Embryonic facial prominence (tissue), 1 donor: ENCODE measurements around the gene GNAL.
"Not testable (repeated sequence)": the region's sequence is repeated elsewhere in the genome, so short reads cannot be mapped to it uniquely, and the experiment has no call there.

ENCODE experiments used
- DNase-seq: peaks from one replicate; pipeline ENCODE4 v3.0.0-alpha.2; 2016; ENCODE audit errors: extremely low spot score

GNAL gene

DNA sequence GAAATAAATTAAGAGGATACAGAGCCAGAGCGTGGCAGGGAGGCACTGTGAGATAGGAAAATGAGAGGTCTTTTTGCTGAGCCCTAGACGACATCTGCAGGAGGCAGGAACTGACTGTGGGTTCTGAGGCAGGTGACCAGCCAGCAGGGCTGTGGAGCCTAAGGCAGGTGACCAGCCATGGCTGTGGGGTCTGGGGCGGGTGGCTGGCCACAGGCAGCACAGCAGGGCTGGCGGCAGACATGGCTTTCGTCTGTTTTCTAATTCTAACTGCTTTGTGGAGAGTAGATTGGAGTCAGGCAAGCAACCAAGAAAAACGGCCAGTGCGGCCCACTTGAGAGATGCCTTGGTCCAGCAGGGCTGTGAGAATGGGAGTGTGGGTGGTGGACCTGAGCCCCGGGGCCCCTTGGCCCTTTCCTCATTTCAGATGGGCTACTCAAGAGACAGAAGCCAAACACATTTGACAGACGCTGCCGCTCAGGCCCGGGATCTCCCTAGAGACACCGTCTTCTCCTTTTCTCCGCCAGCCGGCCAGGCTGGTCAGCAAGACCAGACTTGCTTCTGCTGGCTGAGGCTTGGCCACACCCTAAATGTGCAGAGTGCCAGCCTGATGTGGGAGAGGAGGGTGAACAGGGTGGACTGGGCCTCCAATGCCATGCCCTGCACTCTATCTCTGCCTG lies 19.7 kb upstream of the GNAL start:
- no peak for DNase-seq

- DNase-seq = no peak
Observed at GRCh38 chr18:11669948-11670275, 19.2 kb upstream of the GNAL start.

DNA sequence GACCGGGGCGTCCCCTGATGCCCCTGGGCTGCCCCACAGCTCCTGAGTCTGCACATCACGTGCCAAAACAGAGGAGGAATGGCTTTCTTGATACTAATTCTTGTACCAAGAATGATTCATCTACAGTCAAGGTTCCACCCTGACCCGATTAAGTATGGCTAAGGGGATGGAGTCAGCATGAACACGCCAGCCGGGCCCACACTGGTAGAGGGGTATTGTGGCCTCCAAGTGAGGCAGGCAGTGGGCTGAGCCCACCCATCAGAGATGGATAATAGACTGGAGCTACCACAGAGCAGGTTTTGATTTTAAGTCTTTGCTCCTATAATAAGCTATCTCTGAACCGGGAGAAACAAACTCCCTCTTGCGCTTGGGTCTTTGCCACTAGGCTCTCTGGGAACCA lies 17.9 kb upstream of the GNAL start:
- no peak for DNase-seq

DNA sequence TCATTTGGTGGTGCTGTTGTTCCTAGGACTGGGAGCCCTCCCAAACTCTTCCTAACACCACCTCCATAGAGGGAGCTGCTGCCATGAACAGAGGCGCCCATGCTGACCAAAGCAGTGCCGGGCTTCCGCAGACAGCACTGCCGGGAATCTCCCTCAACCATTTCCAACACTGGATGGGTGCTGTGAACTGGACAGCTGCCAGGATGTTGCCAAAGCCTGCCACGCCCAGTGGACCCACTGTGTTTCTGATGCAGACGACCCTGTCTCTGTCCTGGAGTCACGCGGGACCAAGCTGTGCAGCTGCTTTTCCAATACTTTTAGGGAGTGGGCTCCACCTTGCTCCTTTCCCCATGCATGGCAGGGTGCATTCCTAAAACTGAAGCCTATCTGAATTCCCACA lies 16.9 kb upstream of the GNAL start:
- no peak for DNase-seq

- DNase-seq = no peak
Observed at GRCh38 chr18:11672846-11673454, 16.1 kb upstream of the GNAL start.

GRCh38 chr18:11673560-11673959 lies 15.5 kb upstream of the GNAL start:
- DNase-seq = no peak

GRCh38 chr18:11674119-11674518 lies 14.9 kb upstream of the GNAL start:
- no peak for DNase-seq

- DNase-seq = no peak
Observed at GRCh38 chr18:11676386-11676785, 12.7 kb upstream of the GNAL start.

- no peak for DNase-seq
Observed at GRCh38 chr18:11676867-11677266, 12.2 kb upstream of the GNAL start.

DNA sequence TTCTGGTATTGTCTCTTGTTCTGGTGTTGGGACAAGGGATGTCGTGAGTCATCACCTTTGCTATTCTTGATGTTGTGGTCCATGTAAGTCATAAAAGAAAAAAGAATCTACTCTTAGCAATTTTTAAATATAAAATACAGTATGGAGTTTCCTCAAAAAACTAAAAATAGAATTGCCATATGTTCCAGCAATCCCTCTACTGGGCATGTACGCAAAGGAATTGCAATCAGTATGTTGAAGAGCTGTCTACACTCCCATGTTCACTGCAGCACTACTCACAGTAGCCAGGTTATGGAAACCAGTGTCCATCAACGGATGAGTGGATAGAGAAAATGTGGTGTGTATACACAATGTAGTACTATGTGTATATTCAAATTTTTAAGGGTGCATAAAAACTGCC lies 10.9 kb upstream of the GNAL start:
- no peak for DNase-seq

DNA sequence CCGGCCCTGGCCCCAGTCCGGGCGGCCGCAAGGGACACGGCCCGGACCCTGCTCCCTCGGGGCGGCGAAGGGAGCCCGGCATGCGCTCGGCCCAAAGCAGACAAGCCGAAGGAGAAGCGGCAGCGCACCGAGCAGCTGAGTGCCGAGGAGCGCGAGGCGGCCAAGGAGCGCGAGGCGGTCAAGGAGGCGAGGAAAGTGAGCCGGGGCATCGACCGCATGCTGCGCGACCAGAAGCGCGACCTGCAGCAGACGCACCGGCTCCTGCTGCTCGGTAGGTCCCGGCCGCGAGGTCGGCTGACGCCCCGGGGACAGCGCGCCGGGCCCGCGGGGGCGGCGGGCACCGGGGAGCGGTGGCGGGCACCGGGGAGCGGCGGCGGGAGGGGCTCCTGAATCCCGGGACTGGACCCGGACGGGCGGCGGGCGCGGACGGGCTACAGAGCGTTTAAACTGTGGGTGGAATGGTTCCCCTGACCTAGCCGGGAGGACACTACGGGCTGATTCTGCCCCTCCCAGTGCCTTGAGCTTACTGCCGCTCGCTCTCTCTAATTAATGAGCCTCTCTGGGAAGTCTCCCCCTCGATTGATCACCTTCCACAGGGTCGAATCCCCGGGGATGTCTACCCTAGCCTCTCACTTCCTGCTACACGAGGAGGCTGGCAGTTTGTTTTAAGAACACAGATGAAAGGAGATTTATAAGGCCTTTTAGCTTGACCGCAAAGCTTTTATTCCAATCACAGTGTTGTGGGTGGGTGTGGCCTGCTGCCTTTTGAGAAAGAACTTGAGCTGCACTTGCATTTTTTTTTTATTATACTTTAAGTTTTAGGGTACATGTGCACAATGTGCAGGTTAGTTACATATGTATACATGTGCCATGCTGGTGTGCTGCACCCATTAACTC lies 853 bp downstream of the GNAL start:
- no peak for DNase-seq

- DNase-seq = not testable (repeated sequence)
Observed at GRCh38 chr18:11690660-11691059, 1.6 kb downstream of the GNAL start.

- DNase-seq = no peak
Observed at GRCh38 chr18:11695736-11696135, 6.7 kb downstream of the GNAL start.

DNA sequence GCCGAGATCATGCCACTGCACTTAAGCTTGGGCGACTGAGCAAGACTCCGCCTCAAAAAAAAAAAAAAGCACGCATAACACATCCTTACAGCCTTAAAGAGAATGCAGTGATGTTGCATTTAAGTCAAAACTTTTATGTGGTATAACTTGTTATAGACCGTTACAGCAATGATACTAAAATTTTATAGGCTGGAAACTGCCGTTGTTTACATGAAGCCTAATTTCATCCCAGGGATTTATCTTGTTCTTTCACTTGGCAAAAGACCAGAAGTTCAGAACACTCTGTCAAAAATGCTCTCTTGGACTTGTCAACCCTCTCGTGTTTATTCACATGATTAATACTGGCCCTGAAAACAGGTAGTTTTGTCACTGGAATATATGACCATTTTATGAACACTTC lies 7.4 kb downstream of the GNAL start:
- no peak for DNase-seq

GRCh38 chr18:11700876-11701275 lies 11.8 kb downstream of the GNAL start:
- DNase-seq = no peak

- DNase-seq = no peak
Observed at GRCh38 chr18:11710578-11710977, 21.5 kb downstream of the GNAL start.

DNA sequence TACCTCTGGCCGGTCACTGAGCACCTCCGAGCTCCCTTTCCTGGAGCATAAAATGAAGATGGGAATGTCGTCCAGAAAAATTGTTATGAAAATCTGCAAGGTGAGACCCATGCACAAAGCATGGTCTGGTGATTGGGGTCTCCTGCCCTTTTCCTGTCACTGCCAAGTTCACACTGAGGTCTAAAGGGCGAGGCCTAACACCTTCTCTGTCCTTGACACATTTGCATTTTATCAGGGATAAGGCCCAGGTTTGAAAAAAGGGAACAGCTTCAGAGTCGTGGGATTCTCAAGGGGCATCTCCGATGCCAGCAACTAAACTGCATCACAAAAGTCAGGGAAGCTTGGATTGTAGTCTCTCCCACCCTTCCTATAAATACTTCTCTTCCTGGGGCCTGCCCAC lies 24.7 kb downstream of the GNAL start:
- DNase-seq = no peak

DNA sequence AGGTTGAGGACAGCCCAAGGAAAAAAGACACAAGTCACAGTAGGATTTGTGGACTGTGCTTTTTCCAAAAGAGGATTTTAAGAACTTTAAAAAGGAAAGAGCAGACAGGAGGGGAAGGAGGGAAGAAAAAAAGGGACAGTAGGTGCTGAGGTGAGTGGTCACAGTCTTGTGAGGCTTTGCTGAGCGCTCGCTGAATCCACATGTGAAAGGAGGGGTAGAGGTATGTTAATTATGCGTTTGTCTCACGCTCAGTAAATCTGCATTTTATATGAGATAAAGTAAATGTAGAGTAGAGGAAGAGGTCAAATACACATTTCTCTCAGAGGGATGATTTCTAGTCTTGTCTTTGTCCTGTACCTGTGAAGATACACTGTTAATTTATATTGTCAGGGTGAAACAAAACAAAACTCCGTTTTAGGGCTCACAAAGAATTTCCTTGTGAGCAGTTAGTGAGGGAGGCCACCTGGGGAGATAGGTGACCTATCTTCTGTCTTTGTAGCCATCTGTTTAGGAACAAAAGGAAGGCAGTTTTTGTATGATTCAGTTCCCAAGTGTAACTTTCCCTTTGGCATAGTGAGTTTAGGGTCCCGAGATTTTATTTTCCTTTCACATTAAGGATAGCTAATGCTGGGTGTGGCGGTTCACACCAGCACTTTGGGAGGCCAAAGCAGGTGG lies 25.3 kb downstream of the GNAL start:
- no peak for DNase-seq

DNA sequence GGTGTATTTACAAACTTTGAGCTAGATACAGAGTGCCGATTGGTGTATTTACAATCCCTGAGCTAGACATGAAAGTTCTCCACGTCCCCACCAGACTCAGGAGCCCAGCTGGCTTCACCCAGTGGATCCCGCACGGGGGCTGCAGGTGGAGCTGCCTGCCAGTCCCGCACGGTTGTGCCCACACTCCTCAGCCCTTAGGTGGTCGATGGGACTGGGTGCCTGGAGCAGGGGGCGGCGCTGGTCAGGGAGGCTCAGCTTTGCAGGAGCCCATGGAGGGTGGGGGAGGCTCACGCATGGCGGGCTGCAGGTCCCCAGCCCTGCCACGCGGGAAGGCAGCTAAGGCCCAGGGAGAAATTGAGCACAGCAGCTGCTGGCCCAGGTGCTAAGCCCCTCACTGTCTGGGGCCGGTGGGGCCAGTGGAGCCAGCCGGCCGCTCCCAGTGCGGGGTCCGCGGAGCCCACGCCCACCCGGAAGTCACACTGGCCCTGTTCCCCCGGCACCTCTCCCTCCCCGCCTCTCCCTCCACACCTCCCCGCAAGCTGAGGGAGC lies 27.8 kb downstream of the GNAL start:
- not testable (repeated sequence) for DNase-seq

DNA sequence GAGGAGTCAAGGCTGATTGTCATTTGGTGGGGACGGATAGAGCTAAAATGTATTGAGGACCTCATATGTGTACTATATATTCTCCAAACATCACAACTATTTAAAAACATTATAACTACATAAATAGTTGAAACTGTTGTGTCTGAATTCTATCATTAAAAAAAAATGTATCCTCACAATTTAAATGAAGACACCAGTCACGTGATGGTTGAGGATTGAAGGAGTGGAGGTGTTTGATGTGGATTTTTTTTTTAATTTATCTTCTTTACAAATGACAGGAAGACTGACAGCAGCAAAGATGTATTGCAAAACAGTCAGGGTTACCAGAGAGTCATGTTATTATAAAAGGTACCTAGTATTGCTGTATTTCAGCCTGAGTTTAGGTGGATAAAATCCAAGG lies 30.0 kb downstream of the GNAL start:
- no peak for DNase-seq

GRCh38 chr18:11719621-11720020 lies 30.6 kb downstream of the GNAL start:
- no peak for DNase-seq

- no peak for DNase-seq
Observed at GRCh38 chr18:11721720-11722119, 32.7 kb downstream of the GNAL start.
